Fibroblast of the conjunctiva (primary cell): ENCODE measurements around the gene MYO5B.

Experiments
- DNase-seq: peaks from one replicate; pipeline ENCODE4 v3.0.0-alpha.2; 2010; ENCODE audit warnings: low read depth

Gene MYO5B

DNA sequence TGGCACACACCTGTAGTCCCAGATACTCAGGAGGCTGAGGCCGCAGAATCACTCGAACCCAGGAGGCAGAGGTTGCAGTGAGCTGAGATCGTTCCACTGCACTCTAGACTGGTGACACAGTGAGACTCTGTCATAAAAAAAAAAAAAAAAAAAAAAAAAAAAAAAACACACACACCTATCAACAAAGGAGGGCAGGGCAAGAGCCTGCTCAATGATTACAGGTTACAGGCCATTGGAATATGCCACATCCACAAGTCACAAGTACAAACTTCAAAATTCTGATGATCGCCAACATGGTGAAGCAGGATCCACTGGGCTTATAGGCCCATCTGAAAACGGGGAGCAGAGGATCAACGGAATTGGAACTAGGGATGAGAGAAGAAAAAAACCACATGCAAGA lies 6.3 kb downstream of the MYO5B start:
- DNase-seq, result no peak

DNA sequence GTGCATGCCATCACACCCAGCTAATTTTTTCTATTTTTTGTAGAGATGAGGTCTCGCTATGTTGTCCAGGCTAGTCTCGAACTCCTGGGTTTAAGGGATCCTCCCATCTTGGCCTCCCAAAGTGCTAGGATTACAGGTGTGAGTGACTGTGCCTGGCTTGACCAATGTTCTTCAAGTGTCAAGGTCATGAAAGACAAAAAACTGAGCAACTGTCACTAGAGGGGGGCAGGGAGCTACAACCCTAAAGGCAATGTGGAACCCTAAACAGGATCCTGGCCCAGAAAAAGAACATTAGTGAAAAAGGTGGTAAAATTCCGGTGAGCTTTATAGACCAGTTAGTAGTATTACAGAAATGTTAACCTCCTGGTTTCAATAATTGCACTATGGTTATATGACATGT lies 7.3 kb downstream of the MYO5B start:
- no peak for DNase-seq

DNA sequence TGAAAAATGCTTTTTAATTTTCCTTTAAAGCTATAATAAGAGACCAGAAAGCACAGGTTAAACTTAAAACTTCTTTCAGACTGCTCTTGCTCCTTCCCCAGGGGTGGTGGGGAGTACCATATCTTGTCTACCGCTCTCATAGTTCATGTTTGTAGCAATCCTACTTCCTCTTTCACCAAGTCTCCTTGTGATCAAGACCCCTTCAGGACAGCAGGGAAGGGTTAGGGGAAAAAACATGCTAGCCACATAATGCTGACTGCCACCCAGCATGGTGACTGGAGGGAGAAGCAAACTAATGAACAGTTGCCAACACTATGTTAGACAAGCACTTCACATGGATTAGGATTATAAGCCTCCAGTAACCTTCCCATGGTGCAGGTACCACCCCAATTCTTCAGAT lies 8.6 kb downstream of the MYO5B start:
- DNase-seq, result no peak

DNA sequence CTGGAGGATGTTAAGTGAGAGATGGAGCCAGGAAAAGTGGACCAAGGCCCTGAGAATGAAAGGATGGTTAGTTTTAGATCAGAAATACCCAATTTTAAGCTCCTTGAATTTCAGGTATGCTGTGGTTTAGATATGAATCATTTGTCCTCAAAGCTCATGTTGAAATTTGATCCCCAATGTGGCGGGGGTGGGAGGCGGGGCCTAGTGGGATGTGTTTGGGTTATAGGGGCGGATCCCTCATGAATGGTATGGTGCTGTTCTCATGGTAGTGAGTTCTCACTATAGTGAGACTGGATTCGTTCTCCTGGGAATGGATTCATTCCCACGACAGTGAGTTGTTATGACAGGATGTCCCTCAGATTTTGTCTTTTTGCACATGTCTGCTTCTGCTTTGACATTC lies 11.4 kb downstream of the MYO5B start:
- DNase-seq, result peak; percentile 23

DNA sequence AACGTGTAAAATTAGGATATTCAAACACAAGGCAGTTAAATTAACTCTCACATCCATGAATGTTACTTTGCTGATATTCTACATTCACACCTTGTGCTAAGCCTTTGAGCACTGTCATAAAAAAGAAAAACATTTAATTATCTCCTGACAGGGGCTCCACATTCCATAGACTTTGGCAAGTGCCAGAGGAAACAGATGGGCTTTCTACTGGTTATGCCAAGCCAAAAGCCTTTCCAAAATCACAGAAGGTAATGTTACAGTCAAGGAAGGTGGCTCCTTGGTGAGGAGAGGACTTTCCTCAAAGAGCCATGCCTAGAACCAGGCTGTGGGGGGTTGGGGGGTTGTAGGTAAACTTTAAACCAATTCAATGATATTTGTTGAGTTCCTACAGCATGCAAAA lies 12.4 kb downstream of the MYO5B start:
- no peak for DNase-seq

DNA sequence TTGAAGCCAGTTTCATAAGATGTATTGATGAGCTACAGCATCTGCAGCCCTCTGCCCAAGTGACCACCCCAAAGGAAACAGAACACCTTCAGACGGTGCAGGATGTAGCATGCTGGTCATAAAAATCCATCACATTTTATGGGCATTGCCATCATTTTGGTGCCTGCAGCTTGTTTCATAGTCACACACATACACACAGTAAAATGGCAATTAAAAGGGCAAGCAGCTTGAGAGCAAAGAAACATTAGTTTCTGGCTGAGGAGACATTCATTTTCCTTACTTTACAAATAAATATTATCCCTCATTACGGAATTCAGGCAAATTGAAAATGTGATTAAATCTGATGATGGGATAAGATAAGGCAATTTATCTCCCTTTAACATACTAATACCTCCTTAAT lies 13.4 kb downstream of the MYO5B start:
- DNase-seq, result no peak

DNA sequence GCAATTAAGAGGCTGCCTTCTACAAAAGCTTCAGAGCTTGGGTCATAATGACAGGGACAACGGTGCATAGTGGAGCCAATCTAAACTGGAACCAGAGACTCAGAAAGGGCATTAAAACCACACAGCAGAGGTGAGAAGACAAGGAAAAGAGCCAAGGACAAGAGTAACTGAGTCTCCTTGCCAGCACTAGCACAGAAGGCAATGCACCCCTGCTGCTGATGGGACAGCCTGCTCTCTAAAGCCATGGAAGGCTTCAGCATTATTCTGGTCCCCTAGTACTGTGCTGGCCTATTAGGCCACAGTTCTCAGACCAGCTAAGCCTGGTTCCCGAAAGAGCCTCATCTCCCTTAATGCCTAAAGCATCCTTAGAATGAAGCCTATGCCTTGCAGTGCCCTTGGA lies 15.5 kb downstream of the MYO5B start:
- DNase-seq, result no peak

DNA sequence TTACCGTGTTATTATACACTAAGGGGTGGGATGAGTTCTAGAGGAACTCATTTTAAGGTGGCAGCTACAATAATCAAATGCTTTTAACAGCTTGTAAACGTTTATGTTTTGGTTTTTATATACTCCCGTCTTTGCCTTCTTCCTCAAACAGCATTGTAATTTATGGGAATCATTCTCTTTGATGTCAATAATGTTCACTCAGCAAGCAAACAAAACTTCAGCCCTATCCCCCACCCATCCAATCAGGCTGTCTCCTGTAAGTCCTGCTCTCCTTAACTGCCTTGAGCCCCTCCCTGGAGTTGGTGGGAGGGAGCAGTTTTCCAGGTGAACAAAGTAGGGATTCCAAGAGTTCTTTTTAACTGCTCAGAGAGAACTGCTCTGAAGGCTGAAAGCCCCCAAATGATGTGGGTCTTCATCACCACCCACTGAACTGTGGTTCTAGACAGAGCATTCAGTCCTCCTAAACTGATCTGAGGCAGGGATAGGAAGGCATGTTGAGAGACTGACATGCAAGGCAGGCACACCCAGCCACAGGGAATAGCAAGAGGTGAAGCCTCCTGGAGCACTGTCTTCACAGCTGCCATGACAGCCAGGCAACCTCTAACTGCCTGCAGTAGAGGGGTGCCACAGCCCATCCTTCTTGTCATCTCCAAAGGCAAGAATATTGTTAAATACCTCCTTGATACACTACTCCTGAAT lies 17.5 kb downstream of the MYO5B start:
- no peak for DNase-seq

DNA sequence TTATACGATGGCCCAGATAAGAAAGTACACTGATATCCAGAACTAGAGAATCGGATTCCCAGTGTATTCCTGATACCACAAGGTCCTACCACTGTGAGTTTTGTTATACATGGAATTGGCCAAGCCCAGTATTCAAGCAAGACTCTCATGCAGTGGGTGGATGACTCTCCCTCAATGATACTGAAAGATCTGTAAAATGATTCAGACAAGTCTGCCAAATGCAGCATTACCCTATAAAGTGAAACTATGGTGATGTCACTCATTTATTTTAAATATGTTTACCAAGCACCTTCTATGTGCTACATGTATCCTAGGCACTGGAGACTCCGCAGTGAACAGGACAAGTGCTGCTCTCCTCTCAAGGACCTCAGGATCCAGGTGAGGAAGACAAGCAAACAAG lies 22.6 kb downstream of the MYO5B start:
- no peak for DNase-seq

DNA sequence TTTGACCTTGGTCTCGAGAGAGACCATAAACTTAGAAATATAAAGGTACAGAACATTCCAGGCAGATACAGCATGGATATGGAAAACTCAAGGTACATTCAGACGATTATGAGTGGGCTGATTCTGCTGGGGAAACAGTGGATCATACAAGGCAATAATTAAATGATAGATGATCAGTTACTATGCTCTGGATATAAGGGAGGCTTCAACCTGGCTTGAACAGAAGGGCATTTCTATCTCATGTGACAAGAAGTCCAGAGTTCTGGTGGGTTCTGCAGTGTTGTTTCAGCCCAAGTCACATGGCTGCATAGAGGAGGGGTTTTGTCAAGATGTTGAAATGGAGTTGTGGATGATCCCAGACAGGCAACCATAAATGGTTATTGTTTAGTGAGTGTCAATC lies 23.5 kb downstream of the MYO5B start:
- DNase-seq, result no peak

DNA sequence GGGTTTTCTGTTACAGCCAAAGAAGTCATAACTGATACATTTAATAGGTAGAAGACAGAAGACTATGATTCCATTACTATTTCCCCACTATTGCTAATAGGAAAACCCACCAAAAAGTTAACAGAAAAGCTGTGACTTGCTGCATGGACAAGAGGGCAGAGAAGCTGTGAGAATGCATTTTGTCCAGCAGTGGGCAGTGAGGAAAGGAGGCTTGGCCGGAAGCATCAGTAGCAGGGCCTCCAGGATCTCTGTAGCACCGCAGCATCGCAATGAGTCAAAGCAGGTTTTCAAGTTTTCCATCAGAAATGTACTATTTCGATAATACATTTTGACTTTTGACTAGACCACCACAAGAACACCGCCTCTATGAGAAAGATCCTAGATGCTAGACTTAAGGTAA lies 24.9 kb downstream of the MYO5B start:
- DNase-seq, result no peak

DNA sequence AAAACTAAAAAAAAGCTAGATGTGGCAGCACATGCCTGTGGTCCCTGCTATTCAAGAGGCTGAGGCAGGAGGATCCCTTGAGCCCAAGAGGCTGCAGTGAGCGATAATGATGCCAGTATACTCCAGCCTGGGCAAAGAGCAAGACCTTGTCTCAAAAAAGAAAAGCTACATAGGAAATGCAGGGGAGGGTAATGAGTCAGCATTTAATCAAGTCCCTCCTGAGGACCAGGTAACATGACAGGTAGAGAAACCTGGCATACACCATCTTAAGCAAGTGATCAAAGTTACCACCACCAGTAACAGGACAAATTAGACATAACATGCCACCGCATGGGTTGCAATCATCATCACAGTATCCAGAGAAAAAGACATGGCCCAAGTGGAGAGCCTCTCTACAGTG lies 25.8 kb downstream of the MYO5B start:
- DNase-seq, result no peak

DNA sequence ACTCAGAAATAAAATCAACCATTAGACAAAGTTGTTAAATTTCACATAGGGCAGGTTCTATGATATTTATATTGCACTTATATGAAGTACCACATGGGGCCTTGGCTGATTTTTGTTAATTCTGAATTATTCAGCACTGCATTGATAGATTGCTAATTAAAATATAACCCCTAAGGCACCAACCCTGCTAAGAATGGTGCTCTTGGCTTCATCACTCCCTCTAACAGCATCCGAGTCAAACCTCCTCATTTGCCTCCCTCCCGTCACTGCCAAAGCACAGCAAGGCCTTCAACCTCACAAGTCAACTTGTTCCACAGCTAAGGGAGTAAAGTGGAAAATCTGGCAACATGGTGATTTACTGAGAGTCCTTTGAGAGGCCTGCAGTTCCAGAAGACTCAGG lies 27.0 kb downstream of the MYO5B start:
- DNase-seq, result no peak

DNA sequence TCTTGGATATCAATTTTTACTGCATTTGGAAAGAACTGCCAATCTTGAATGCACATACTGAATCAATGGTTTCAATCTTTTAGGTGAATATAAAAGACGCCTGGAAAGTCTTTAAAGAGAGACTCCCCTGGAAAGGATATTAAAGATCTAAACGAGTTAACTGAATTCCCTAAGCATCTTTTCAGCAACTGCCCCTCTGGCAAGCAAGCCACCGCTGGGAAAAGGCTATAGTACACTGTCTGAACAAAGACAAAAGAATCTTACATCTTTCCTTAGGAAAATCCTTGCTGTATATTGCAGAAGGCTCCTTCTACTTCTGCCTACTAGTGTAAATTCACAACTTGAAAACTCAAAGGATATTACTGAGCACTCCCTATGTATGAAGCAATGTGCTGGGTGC lies 28.0 kb downstream of the MYO5B start:
- no peak for DNase-seq

DNA sequence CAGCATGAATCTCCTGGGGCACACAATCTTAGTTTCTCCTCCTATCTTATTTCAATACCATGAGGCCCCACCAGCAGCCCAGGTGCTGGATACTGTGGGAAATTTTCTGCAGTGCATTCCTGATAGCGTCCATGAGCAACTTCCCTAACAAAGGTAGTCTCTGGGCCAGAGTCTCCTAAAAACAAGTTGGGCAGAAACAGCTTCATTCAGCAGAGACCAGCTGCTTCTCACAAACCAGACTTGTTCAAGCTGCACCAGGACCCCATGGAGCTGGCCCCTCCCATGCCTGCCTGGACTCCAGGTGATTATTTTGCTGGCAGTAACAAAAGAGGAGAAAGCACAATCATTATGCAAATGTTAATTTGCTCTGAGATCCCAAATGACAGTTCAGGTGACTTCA lies 31.4 kb downstream of the MYO5B start:
- DNase-seq, result no peak

DNA sequence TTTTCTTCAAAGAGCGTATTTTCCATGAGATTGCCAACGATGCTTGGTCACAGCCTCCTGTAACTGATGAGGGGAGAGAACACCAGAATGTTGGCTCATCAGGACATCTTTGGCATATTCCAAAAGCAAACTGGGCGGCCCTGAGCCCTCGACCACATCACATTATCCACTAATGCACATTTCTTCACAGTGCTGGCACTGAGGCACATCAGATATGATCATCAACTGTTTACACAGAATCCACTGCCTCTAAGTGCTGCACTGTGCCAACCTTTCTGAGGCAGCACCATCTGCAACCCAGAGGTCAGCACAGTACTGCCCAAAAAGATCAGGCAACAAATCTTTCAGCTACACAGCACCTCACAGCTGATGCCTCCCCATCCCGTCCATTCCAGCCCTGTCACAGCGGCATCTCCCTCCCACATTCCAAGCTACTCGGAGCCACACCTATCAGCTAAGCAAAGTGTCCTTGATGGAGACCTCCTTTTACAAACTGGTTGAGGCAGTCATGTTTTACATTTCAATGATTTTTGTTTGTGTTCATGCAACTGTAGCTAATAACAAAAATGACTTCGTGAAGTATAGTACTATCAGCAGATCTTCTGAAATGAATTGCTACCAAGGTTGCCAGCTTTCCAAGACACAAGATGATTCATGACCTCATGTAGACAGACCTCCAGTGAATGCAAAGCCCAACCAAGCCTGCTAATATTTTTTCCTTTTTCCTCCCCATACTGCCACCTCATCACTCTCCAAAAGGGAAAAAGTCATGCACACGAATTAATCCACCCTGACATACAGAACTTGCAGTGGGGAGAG lies 32.3 kb downstream of the MYO5B start:
- DNase-seq, result no peak

DNA sequence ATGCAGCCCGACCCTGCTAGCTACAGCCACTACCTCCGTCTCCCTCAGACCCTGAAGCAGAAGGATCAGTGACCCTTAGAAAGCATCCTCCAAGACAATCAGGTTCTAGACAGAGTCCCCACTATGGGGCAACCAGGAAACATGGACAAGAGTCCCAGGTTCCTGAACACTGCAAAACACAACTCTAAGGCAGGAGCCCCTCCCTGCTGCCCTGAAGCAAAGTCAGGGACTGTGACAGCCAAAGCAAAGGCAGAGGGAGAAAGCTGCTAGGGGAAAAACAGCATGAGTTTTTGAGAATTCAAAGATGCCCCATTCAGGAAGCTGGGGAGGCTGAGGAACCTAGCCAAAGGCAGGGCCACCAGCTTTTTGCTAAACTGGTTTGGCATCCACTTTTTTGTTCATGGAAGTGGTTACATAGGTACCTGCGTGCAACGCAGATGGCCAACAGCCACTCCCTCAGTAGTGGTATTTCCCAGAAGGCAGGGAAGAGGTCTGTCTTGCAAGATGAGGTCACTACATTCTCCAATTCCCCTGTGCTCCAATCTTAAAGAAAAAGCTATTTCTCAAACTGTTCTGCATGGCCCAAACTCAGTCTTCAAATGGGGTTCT lies 33.2 kb downstream of the MYO5B start:
- no peak for DNase-seq

DNA sequence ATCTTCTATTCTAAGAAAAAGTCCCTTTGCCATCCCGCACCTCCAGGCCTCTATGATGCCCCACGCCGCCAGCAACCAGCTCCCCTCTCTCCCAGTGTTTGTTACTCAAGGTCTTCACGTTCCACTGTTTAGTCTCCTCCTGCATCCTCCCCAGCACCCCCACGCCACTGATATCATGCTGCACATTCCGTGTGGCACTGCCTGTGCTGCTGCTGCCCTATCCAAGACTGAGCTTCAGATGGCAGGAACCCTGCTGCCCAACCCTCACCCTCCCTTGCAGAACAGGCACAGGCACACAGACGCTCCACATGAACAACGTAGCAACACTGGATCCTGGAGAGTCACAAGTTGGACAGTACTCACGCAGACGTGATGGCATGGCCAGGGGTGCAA lies 35.3 kb downstream of the MYO5B start:
- no peak for DNase-seq

DNA sequence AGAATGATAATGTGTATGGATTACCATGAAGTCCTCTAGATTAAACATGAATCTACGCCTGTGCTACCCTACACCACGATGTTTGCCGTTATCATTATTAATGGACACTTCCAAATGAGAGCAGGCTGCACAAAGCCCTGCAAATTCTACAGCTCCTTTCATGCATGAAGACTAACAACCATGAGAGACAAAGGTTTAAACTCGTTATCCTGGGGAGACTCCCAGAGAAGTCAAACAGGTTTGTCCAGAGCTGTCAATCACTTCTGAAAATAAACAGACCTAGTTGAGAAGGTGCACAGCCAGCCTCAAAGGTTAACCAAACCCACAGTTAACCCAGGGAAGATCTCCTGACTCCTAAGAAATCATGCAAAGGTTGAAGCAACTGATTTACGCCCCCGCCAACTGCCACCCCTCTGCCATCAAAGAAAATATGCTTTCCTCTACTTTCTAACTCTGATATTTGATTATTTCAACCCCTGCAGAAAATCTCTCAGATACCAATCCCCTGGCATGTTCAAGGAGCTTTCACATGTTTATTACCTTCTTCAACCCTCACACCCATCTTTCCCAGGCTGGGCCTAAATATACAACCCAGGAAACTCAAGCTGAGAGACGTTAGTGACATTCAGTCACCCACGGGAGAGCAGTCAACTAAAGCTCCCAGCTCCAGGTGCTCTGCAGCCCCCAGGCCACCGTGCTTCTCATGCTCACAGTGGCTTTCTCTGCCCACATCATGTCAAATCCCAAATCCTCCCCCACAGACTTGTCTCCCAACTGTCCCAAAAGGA lies 35.9 kb downstream of the MYO5B start:
- DNase-seq, result no peak

DNA sequence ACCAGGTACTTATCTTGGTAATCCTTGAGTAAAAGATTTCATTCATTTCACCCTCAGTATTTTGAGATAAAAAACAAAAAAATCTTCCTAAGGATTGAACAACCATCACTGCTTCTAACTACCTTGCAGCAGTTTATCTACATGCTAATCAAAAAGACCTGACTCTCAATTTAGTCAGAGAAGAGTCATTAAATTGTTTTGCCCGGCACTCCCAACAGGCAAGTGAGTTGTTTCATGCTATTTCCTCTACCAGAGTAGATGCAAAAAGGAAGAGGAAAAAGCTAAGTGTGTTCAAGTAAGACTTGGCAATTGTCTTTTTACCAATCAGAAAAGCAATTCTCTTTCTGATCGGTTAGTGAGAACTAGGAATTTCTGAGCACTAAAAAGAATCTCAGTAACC lies 39.5 kb downstream of the MYO5B start:
- DNase-seq, result no peak

DNA sequence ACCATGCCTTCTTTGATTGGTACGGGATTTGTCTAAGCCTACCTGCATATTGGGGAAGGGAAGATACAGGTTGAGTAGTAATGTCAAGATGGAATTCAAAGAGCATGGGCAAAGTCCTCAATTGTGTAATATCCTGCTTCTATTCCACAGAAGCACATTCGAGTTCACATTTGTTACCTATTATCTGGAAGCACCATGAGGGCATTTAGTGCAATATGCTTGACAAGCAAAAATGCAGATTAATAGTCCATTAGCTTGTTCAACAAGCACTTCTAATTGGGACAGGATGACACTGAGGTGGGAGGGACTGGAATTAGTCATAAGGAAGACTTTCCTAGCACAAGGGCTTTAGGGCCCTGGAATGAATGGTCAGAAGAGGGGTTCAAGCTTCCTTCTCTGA lies 40.5 kb downstream of the MYO5B start:
- DNase-seq, result no peak

DNA sequence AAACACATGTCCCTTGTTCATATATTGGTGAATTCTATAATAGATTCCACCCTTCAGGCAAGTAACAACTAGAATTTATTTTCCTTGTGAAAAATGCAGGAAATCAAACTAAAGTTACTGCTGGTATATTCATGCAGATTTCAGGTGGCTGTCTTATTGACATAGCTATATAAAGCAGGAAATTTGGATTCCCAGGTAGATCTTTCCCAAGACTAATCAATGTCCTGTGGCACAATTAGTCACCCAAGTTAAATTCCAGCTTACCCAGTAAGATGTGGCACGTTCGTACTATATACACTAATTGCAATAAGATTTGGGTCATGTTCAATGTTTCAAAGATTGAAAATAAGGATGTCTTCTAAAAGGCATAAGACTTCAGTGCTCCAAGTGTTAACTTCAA lies 42.0 kb downstream of the MYO5B start:
- no peak for DNase-seq

DNA sequence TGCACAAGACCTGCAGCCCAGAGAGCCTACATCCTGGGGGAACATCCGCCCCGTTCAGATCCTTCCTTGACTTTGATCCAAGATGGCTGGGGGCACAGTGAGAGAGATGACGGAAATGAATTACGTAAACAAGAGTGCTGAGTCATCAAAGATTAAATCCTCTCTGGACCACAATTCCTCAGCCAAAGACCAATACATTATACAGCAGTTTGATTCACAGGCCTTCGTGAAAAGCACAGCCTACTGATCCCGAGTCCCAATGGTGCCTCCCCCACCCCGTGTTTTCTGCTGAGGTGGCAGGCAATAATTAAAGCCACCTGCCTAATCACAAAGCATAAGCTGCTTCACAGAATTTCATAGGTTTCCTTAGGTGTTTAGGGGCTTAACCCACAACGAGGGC lies 43.0 kb downstream of the MYO5B start:
- DNase-seq, result peak; percentile 52
